Stimulated activated naive CD4-positive, alpha-beta T cell treated with Interleukin-2 at 50 U/mL for 16 hours (primary cell): ENCODE data around the gene GABBR2.

Experiments
- DNase-seq: peaks from one replicate; lab custom pipeline; 2025; lab: John Stamatoyannopoulos, UW

GABBR2 gene

DNA sequence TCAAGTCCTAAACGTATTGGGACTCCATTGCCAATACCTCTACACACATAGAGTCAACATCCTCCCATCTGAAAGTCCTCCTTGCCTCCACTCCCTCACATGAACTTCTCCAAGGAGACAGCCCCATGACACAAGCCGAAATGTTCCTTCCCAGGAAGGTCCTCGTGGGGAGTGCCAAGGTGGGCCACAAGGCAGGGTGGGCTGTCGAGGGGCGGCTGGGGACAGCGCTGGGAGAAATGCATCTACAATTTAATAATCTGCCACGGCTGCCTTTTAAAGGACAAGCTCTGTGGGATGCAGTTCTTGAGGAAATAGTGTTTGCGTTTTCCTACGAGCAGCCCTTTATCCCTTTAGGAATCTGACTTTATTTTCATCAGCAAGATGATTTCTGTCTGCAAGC, 138.7 kb downstream of the GABBR2 start:
- DNase-seq = no peak

DNA sequence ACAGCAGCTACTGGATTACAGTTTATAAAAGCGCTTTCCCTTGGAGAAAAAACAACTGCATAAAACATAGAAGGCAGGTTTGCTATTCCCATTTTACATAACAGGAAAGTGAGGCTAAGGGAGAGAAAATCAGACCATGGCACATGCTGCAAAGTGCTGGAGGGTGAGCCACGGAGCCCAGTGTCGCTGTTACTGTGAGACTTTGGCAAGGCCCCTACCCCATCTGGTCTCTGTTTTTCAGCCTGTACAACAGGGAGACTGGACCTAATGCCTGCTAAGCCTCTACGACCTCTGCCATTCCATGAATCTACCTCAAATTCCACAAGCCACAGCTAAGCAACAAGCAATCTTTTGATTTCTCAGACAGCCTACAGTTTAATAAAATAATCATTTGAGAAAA, 139.2 kb downstream of the GABBR2 start:
- no peak for DNase-seq

DNA sequence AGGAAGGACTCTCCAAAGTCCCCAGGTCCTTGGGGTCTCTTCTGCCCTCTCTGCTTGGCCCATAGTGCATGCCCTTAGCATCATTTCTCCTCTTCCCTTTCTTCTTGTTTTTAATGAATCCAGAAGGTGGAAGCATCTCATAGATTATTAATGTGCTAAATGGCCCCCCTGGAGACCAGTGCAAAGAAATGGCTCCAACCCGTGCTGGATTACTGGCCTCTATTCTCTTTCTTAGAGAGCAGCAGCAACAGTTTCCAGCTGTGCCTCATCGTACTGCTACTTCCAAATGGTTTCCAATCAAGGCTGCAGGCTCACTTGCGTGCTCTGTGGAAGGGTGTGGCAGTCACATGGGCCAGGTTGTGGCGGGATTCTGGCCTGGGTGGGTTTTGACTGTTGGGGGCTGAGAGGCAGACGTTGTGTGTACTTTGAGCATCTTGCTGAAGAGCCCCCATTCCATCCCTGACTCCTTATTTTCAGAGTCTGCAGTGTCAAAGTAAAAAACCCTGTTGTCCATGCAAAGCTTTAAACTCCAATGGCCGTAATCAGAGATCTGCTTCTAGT, 139.7 kb downstream of the GABBR2 start:
- no peak for DNase-seq

DNA sequence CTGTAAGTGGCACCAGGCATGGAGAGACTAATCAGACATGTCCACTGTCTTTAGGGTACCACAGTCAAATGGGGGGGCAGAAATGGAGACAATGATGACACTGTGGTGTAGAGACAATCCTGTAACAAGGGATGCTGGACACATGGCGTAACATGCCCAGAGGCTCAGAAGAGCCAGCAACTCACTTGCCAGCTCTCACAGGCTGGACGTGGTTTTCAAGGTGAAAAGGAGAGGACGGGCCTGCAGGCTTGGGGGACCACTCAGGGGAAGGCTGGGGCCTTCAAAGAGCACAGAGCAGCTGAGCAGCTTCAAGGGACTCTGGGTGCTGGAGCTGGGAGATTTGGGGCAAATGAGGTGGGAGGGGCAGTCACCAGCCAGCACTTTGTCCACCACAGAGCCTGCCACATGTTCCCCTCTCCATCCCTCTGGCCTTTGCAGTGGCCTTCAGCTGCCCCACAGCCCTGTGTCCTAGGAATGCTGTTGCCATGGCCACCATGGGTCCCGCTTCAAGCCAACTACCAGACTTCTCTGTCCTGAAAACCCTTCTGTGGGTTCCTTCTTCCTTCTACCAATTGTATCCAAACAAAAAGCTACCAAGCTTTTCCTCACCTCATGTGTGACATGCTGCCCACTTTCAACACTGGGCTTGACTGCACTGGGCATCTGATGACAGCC, 140.4 kb downstream of the GABBR2 start:
- DNase-seq = no peak

DNA sequence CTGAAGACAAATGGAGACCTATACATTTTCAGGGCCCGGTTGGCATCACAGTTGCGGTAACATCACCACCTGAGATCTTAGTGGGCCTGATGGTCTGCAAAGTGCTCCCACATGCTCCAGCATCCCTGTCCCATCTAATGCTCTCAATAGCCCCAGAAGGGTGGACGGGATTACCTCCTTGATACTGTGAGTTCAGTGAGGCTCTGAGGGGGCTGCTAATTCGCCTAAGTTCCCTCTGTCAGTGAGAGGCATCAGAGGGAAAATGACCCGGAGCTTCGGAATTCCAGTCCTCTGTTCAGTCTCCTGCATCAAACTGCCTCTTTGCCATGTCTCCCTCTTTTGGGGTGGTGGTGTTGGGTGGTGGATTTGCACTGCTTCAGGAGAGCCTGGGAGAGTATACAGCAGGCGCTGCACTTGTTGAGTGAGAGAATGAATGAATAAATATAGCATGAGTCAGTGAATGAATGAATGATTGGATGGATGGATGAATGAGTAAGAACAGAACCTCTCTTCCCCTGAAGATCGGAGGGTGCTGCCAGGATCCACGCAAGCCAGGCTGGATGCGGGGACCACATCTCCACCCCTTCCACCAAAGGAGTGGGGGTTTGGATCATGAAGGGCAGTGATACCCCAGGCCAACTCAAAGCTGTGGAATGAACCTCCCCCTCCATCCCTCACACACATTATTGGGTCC, 141.0 kb downstream of the GABBR2 start:
- no peak for DNase-seq

DNA sequence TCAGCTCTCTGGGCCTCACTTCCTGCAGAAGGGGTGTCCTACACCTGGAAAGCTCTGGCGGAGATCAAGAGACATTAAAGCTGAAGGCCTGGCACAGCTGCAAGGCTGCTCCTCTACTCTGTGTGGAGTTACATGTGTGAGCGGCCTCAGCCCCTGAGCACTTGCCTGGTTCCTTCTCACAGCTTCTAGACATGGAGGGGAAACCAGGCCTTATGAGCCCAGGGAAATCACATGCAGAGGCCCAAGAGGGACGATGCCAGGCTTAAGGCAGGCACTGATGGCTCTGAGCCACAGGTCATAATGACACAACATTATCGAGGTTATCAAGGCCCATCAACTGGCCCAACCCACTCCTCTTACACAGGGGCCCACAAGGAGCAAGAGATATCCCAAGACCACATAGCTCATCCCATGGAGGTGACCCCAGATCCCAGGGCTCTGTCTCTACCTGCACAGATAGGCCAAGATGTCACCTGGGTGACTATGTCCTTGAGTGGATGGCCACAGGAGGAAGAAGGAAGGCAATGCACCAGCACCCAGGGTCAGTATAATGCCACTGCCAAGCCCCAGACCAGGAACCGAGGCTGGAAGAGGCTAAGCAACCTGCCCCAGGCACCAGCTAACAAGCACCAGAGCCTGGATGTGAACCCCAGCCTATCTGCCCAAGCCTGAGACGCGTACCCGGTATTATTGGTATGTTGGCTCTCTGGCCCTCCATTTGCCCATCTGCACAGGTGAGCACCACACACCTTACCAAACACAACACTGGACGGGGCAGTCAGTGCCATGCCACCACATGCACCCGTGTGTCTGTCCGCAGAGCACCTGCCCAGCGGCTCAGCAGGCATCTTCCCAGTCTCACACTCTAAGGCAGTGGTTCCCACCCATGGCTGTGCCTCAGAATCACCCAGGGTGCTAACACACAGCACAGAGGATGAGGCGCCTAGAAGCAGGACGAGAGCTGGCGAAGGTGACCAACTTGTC, 143.3 kb downstream of the GABBR2 start:
- no peak for DNase-seq

DNA sequence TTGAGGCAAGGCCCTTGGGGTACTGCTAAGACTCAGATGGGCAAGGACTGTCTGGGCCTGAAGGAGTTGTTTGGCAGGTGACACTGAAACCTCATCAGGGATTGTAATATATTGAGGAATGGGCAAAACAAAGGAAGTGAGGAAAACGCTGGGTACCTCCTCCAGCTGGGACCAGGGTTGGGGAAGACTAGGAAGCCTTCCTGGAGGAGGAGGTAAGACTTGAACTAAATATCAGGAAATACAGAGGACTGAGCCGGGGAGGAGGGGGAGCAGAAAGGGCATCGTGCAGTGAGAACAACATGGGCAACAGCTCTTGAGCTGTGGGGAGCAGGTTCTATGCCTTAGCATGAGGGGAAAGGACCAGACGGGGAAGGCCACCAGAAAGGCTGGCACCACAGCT, 144.0 kb downstream of the GABBR2 start:
- DNase-seq = no peak

DNA sequence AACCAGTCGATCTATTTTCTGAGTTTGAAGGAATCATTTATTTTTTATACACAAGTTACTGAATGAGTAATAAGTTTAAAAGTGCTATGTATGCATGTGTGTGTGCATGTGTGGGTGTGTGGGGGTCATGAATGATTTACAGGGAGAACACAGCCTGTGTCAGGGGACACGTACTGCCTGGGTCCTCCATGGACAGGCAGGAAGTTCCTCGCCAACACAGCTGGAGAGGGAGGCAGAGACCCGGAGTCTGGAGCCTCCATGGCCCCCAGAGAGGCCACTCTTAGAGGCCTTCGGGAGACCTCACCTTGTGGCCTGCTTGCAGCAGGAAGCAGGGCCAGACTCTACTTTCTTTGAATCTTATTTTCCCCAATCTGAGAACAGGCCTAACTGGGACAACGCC, 144.7 kb downstream of the GABBR2 start:
- DNase-seq = no peak

DNA sequence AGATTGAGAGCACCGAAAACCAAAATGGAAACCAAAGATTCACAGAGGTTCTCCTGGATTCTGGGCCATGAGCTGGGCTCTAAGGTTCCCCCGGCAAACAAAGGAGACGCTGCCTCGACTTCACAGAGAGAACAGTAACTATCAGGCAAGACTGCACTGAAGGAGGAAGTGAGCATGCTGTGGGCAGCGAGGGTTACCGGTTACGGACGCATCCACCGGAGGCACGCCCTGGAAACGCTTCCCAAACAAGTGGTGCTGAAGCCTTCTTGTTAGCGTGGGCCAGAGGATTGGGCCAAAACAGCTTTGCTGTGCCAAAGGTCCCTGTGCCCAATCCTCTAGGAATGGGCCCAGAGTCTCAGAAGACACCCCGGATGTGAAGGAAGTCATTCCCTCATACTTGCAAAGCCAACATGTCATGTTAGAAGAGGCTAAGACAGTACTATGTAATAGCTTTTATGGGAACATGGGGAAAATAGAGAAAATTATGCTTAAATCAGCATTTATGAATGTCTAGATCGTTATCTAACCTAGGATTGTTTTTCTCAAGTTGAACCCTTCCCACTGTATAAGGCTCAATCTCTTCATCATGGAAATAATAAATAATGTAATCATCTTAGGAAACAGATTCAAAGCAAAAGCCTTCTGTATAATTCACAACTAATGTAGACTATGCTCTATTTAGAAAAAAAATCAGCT, 145.4 kb downstream of the GABBR2 start:
- DNase-seq = no peak

DNA sequence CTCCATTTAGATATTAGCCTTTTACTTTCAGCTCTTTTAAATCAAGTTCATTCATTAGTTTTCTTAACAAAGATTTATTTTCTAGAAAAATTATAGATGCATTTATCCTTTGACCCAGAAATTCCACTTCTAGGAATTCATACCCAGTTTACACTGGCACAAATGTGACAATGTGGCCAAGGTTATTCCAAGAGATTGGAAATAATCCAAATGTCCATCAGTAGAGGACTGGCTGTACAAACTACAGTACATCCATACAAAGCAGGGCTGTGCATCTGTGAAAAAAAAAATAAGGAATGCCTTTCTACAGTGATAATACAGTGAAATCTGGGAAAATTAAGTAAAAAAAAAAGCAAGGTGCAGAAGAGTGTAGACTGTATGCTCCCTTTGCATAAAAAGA, 149.2 kb downstream of the GABBR2 start:
- DNase-seq = no peak

DNA sequence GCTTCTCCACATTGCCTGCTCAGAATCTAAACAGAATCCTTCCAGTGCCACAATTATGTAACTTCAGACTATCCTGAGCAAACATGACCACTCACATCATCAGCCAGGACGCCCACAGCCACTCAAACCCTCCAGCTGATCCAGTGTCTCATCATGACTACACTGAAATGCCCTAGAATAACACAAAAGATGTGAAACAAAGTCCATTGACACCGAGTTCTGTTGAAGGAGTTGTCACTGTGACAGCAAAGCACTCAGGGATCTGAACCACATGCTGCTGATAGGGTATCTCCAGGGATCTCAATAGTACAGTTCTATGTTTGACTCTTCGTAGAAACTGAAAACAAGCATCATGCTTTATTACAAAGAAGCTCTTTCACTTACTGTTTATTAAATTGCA, 150.2 kb downstream of the GABBR2 start:
- no peak for DNase-seq

DNA sequence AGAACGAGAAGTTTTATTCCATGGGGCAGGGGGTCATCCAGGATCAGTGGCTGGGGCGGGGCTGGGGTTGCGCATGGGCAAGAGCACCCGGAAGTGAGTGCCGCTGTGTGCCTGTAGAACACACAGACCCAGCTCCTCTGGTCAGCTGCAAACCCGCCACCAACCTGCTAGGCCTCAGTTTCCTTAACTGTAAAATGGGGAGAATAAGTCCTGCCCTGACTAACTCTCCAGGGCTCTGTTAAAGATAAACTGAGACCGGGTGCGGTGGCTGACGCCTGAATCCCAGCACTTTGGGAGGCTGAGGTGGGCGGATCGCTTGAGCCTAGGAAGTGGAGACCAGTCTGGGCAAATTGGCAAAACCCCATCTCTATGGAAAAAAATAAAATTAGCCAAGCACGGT, 152.2 kb downstream of the GABBR2 start:
- no peak for DNase-seq

DNA sequence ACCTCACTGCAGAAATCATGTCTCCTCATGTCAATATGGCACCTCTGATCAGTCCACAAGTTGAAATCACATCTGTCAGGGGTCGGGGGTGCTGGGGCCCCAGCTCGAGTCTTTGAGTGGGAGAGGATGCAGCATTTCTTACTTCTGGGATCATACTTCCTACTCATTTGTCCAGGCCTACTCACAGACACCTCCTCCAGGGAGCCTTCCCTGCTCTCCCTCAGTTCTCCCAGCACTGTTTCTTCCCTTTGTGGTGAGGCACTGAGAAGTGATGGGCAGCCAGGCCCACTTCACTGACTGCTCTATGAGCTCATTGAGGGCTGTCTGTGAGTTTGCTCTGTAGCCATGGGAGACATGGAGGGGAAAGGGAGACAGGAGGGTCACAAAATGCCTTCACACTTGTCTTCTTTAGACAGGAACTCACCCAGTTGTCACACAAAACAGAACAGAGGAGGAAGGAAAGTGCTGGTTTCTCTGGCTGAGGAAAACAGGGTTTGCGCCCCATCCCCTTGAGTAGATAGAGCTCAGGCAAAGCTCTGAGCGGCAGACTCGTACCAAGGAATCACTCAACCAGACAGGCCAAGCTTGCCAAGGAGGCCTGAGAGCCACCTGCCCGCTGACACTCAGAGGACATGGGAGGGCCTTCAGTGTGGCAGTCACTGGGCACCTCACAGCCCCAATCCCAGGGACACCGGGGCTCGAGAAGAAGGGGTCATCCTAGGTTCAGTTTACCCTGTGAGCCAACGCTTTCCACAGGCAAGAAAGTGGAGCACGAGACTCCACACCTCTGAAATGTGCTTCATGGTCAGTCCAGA, 152.9 kb downstream of the GABBR2 start:
- DNase-seq = no peak

DNA sequence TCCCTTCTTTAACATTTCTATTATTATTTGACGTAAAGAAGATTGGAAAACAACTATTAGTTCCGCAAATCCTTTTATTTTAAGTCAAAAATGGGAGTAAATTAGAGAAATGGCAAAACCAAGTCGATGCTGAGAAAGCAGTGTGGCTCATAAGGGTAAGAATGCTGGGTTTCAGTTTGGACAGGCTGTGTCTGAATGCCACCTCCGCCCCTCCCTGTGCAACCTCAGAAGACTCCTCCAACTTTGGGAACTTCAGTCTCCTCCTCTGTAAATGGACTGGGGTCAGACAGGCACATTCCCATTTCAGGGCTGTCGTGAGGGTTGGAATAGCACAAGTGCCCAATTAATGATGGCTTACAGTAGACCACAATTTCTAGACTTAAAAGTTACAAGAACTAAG, 154.0 kb downstream of the GABBR2 start:
- no peak for DNase-seq

DNA sequence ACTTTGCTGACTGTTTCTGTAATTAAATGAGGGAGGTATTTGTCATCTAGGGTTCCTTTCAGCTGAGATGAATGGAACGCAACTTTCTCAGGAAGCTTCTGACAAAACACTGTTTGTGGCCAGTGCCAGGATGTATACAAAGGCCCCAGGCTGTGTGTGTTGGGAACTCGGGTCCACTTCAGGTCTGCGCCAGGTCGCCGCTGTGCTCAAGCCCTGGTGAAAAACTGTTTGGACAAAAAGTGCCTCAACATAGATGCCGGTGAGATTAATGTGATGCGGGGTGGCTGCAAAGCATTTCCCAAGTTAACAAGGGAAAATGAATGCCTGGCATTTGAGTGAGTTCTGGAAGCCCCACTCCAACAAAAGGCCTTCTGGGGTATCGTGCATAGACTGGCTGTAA, 156.4 kb downstream of the GABBR2 start:
- DNase-seq = no peak

DNA sequence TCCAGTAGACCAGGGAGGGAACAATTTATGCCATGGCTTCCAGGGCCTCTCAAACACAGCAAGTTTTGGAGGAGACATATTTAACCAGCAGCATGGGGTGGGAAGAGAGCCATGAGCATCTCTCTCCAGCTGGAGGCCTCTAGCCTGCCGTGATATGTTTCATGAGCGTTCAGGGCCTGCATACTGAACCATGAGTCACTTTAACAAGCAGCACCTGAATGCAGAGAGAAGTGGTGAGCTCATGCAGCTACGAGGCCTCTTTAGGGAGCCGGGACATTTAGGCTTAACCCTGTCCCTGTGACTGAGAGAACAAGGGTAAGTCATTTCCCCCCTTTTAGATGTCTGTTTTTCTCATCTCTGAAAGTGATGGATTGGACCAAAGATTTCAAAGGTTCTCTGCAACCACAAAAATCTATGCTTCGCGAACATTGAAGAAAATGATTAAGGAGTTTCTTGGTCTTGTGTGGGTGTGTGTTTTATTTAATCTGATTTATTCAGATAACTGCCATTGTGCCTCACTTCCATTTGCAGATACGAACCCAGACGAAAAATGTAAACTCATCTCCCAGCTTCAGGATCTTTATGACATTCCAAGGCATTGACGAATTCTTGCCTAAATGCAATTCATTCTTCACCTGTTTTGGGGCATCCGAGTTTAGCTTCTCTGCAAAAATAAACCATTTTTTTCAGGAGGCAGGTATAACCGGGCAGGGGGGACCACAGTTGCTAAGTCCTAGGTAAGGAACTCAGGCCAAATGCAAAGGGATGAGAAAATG, 157.0 kb downstream of the GABBR2 start:
- no peak for DNase-seq

DNA sequence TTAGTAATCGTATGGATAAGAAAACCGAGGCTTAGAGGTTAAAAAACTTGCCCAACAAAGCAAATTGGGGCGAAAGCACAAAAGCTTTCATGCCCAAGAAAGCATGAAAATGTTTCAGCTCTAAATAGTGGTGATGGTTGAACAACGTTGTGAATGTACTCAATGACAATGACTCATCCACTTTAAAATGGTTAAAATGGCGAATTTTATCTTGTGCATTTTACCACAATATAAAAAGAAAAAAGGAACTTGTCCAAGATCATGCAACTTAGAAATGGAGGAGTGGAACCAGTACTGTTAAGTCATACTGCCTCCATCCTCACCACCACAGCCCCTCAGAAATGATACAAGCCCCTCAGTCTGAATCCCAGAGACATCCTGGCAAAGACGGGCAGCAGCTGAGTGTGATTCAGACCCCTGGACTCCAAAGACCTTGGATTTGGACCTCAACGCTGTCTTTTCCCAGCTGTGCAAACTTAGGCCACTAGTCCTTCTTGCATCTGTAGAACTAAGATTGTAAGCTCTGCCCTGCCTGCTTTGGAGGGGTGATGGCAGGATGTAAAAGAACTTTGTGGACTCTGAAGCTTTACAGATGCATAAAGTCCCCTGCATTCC, 158.4 kb downstream of the GABBR2 start:
- no peak for DNase-seq

DNA sequence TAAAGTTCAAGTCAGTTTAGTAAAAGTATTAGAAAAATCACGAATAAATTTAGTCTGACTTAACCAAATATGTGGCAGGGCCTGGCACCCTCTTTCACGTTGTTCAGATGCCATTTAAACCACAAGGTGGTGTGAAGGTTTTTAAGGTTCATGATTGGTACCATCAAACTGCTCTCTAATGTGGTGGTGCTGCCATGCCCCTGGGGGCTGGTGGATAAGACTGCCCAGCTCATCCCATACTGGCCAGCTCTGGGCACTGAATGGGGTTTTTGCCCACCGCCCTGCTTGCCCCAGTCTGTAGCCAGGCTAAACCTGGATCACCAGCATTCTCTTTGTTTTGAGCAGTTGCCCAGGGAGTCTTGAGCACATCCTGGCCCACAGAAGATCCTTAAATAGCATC, 159.3 kb downstream of the GABBR2 start:
- DNase-seq = no peak

DNA sequence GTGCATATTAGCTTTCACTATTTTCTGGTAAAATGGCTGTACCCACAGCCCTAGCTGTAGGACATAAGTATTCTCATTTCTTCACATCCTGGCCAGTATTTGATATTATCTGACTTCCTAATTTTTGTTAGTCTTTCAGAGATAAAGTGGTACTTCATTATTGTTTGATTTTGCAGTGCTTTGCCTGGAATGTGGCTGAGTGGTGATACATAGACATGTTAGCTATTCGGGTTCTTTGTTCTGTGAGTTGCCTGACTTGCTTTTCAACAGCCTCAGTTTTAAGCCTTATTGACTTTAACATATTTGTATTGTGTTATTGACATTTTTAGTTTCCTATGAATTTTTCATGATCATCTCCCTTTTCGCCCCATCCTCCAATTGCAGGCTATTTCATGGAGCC, 161.1 kb downstream of the GABBR2 start:
- no peak for DNase-seq

DNA sequence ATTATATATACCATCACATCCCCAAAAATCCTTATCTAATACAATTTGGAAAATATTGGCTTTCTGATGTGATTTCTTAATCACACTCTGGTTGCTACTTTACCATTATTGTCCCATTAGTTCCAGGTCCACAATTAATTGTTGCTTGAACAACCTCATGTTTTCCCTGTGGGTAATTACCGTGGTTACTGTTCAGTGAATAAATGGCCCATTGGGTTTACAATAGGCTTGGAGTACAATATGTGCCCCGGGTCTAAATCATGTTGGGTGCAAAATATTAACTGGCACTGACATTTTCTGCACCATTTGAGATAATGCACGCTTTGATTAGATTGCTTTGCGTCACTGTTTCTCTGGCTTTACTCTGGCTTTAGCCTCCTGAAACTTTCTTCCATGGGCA, 163.7 kb downstream of the GABBR2 start:
- DNase-seq = no peak
